ENCODE measurements around the gene ACOX3. TPM values are rescaled to one million over a fixed set of nuclear protein-coding genes. Genes with fewer than 3 reads are reported as not detected.

ACOX3 gene
- total RNA-seq, 1 donor from 2014 or later: 21.6 TPM

DNA sequence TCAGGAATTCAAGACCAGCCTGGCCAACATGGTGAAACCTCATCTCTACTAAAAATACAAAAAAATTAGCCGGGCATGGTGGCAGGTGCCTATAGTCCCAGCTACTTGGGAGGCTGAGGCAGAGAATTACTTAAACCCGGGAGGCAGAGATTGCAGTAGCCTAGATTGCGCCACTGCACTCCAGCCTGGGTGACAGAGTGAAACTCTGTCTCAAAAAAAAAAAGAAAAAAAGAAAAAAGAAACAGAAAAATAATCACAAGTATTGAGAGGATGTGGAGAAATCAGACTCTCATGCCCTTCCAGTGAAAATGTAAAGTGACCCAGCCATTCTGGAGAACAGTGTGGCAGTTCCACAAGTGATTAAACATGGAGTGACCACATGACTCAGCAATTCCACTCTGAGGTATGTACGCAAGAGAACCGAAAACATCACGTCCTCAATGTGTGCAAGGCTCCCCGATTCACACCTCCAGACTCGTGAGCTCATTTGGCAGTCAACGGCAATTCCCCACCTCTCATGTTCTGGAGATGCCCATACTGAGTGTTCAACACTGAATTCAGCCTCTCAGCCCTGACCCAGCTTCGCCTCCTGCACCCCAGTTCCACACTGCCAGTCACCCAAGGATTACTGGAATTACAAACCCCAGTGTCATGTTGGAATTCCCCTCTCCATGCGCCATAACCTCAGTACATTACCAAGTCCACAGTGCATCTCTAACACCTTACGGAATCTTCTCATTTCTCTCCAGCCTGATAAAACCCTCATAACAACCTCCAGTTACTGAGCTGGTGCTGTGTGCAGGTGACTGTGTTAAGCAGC is 21.1 kb downstream of the ACOX3 start:
- peaks cover 12% of the 10 kb centered on the region for H3K4me1 ChIP-seq
- no peak for DNase-seq
- H3K9me3 ChIP-seq: no peaks in the 10 kb centered on the region
- H3K4me3 ChIP-seq: no peak overlapping the region
- intact Hi-C loops (cut with DNase I): no loop called here
- H3K27ac ChIP-seq: no peak overlapping the region
- peak; percentile 88 for ATAC-seq
- TF ChIP-seq, protein P1, sequence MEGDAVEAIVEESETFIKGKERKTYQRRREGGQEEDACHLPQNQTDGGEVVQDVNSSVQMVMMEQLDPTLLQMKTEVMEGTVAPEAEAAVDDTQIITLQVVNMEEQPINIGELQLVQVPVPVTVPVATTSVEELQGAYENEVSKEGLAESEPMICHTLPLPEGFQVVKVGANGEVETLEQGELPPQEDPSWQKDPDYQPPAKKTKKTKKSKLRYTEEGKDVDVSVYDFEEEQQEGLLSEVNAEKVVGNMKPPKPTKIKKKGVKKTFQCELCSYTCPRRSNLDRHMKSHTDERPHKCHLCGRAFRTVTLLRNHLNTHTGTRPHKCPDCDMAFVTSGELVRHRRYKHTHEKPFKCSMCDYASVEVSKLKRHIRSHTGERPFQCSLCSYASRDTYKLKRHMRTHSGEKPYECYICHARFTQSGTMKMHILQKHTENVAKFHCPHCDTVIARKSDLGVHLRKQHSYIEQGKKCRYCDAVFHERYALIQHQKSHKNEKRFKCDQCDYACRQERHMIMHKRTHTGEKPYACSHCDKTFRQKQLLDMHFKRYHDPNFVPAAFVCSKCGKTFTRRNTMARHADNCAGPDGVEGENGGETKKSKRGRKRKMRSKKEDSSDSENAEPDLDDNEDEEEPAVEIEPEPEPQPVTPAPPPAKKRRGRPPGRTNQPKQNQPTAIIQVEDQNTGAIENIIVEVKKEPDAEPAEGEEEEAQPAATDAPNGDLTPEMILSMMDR (IDR thresholded peaks at IDR 0.05): no peak
- no peaks in the 10 kb centered on the region for H3K27me3 ChIP-seq
- H3K36me3 ChIP-seq: peaks cover 17% of the 10 kb centered on the region

DNA sequence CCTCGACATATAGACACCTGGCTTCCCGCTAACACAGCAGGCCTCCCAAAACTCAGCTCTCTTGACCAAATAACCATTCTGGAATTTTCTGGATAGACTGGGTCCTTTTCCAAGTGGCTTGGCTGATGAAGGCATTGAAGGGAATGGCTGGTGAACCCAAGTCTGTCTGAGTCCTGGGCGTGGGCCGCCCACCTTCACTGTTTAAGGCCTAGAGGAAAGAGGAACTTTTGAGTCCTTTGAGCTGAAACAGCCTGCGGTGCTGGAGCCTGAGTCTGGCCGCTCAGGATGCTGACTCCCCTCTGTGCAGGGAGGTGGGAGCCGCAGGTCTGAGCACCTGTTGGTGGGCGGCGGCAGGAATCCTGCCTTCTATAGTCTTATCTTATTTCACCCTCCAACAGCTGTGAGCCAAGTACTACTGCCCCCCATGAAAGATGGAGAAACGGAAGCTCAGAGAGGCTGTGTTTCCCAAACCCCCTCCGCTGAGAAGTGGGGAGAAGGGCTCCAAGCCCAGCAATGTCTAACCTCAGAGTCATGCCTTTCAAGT is 23.4 kb downstream of the ACOX3 start:
- DNase-seq (no peak), ATAC-seq (peak; percentile 24)
- no peaks in the 10 kb centered on the region for H3K9me3 ChIP-seq
- no peak overlapping the region for H3K27ac ChIP-seq
- peaks cover 26% of the 10 kb centered on the region for H3K36me3 ChIP-seq
- TF ChIP-seq, protein P1 (IDR thresholded peaks at IDR 0.05): no peak
- H3K27me3 ChIP-seq: no peaks in the 10 kb centered on the region
- intact Hi-C loops (cut with DNase I): no loop called here
- H3K4me3 ChIP-seq: no peak overlapping the region
- H3K4me1 ChIP-seq: peaks cover 12% of the 10 kb centered on the region

DNA sequence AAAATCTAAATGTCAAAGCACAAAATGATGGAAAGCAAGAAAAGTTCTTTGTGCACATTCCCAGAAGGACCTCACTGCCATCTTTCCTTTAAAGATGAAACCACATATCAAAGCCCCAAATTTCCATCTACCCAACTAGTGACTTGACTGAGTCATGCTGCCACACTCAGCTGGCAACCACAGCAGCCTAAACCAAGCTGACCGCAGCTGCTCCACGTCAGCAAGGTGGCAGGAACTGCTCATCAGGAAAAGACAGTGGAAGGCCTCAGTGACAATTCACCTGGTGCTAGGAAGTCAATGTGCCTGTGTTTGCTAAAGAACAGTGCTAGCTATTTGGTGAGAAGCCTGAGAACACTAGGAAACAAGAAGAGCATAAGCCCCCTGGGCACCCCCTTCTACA is 26.1 kb downstream of the ACOX3 start:
- Histone ChIP-seq H3K4me1 (peaks cover 6% of the 10 kb centered on the region), H3K9me3 (no peaks in the 10 kb centered on the region), H3K27me3 (no peaks in the 10 kb centered on the region), H3K4me3 (no peak overlapping the region), H3K36me3 (peaks cover 26% of the 10 kb centered on the region), H3K27ac (no peak overlapping the region)
- ATAC-seq: no peak
- intact Hi-C loops (cut with DNase I): loop anchor here (5.0 kb wide), 1 partner anchor 172 kb away; no protein-coding TSS in a partner anchor
- TF ChIP-seq, protein P1 (IDR thresholded peaks at IDR 0.05): no peak
- DNase-seq: no peak

DNA sequence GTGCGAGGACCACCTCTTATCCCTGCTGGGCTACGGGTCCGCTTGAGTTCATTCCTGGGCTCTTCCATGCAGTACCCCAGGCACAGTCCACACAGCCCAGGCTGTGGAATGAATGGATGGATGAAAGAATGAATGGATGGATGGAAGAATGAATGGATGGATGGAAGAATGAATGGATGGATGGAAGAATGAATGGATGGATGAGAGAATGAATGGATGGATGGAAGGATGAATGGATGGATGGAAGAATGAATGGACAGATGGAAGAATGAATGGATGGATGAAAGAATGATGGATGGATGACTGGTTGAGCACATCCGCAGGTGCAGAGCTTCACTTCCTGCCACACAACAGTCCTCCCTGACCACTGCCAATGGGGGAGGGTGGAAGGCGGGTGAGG is 28.2 kb downstream of the ACOX3 start:
- H3K4me1 ChIP-seq: peaks cover 3% of the 10 kb centered on the region
- TF ChIP-seq, protein P1 (IDR thresholded peaks at IDR 0.05): no peak
- no peak overlapping the region for H3K4me3 ChIP-seq
- no peaks in the 10 kb centered on the region for H3K27me3 ChIP-seq
- no peak overlapping the region for H3K27ac ChIP-seq
- ATAC-seq (no peak), DNase-seq (no peak)
- no peaks in the 10 kb centered on the region for H3K9me3 ChIP-seq
- intact Hi-C loops (cut with DNase I): loop anchor here (5.0 kb wide), 1 partner anchor 170 kb away; no protein-coding TSS in a partner anchor
- peaks cover 29% of the 10 kb centered on the region for H3K36me3 ChIP-seq

DNA sequence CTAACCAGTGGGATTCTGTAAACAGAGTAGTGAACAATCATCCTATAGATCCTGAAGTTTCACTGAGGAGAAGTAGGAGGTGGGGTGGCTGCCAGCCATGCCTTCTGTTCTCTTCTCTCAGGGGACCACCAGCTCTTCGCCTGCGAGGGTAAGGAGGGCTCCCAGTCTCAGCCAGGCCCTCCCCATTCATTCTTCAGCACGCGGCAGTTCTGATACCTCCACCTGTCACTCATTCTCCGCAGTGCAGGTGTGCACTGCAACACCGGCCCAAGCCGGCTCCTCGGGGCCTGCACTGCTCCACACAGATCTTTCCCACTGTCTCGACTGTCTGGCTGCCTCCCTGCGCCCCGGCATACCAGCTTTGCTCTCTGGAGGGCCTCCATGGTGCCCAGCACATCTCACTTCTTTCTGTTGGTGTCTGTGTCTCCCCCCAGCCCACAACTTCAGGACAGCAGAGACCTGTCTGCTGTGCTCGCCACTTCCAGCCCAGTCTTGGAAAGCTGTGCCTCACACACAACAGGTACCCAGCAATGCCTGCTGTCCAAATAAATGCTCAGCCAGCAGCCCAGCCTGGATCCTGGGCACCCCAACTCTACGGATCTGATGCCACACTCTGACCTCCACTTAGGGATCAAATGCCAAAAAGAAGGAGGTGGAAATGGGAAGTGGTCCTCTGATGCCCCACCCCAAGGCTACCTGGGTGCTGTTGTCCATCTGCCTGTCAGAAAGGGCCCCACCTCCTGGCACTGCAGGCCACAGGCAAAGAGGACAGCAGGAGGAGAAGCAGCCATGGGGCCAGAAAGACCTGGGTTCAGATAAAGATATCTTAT is 29.0 kb downstream of the ACOX3 start:
- no peaks in the 10 kb centered on the region for H3K9me3 ChIP-seq
- no peaks in the 10 kb centered on the region for H3K4me1 ChIP-seq
- H3K27ac ChIP-seq: no peak overlapping the region
- intact Hi-C loops (cut with DNase I): loop anchor here (5.0 kb wide), 1 partner anchor 169 kb away; no protein-coding TSS in a partner anchor
- TF ChIP-seq, protein P1 (IDR thresholded peaks at IDR 0.05): no peak
- H3K36me3 ChIP-seq: peaks cover 29% of the 10 kb centered on the region
- no peaks in the 10 kb centered on the region for H3K27me3 ChIP-seq
- no peak overlapping the region for H3K4me3 ChIP-seq
- ATAC-seq (no peak), DNase-seq (no peak)

All from upper lobe of right lung (tissue), 1 donor.